HepG2 (cell line): Measurements from ENCODE around the gene PRRC2A. TPM values are rescaled to one million over a fixed set of nuclear protein-coding genes. Genes with fewer than 3 reads are reported as not detected.

Experiments
- ASH2L ChIP-seq: fragments of 300-600, 200-600 bp; sonication (generic); IDR thresholded peaks from 2 replicates; pipeline ENCODE4 v1.7.0; 2017; ENCODE audit warnings: low read depth, mild to moderate bottlenecking, moderate library complexity, mixed read lengths, low read length; ENCODE audit not compliant: insufficient read length
- BCL3 ChIP-seq: sonication (generic); formaldehyde crosslinking; IDR thresholded peaks from 2 replicates; pipeline ENCODE4 v1.5.1; 2020; ENCODE audit warnings: mild to moderate bottlenecking, missing genetic modification reagents, moderate library complexity
- CBX2 ChIP-seq, 2 experiments: fragments of 200-600 bp in 1 of 2; sonication (generic); formaldehyde crosslinking in 1 of 2; IDR thresholded peaks; 2 replicates each; pipeline versions ENCODE4 v1.7.0 to v1.8.1; 2018 to 2022; ENCODE audit warnings: low read depth in 2 of 2, low read length in 1 of 2, mild to moderate bottlenecking in 1 of 2, missing genetic modification reagents in 1 of 2
- CCDC6 ChIP-seq: sonication (generic); formaldehyde crosslinking; IDR thresholded peaks from 2 replicates; pipeline ENCODE4 v1.8.1; 2022; ENCODE audit warnings: mild to moderate bottlenecking, missing genetic modification reagents, moderate library complexity
- DMAP1 ChIP-seq: IDR thresholded peaks from 2 replicates; pipeline ENCODE4 v1.6.1; 2016
- MXI1 ChIP-seq: IDR thresholded peaks from 3 replicates; pipeline ENCODE4 v1.6.1; 2012; ENCODE audit warnings: low read depth, low read length, inconsistent platforms, borderline replicate concordance
- NBN ChIP-seq: fragments of 450-650 bp; conservative IDR thresholded peaks from 2 replicates; pipeline ENCODE4 v1.6.1; 2017
- POLR2G ChIP-seq: fragments of 200-400 bp; formaldehyde crosslinking; IDR thresholded peaks from 2 replicates; pipeline ENCODE4 v1.6.1; 2018; ENCODE audit warnings: mild to moderate bottlenecking, low read depth, low read length, moderate library complexity
- PRDM15 ChIP-seq: sonication (generic); formaldehyde crosslinking; IDR thresholded peaks from 2 replicates; pipeline ENCODE4 v1.4.0; 2020; ENCODE audit warnings: missing genetic modification reagents
- TCF7 ChIP-seq: sonication (generic); IDR thresholded peaks from 2 replicates; pipeline ENCODE4 v1.6.1; 2016; ENCODE audit warnings: antibody characterized with exemption, low read depth
- ZNF121 ChIP-seq: sonication (generic); formaldehyde crosslinking; IDR thresholded peaks from 2 replicates; pipeline ENCODE4 v1.5.0; 2020; ENCODE audit warnings: mild to moderate bottlenecking, missing genetic modification reagents
- ZNF230 ChIP-seq: sonication (generic); formaldehyde crosslinking; IDR thresholded peaks from 2 replicates; pipeline ENCODE4 v1.4.0; 2020; ENCODE audit warnings: mild to moderate bottlenecking, missing genetic modification reagents
- ZNF644 ChIP-seq: IDR thresholded peaks from 2 replicates; pipeline ENCODE4 v1.6.1; 2016; ENCODE audit warnings: low read depth
- ZNF670 ChIP-seq: sonication (generic); formaldehyde crosslinking; IDR thresholded peaks from 2 replicates; pipeline ENCODE4 v1.8.0; 2022; ENCODE audit warnings: mild to moderate bottlenecking, missing genetic modification reagents, borderline replicate concordance
- ZNF709 ChIP-seq: sonication (generic); formaldehyde crosslinking; IDR thresholded peaks from 2 replicates; pipeline ENCODE4 v1.5.0; 2020; ENCODE audit warnings: mild to moderate bottlenecking, missing genetic modification reagents
- ZNF772 ChIP-seq: sonication (generic); formaldehyde crosslinking; IDR thresholded peaks from 2 replicates; pipeline ENCODE4 v1.5.0; 2020; ENCODE audit warnings: mild to moderate bottlenecking, missing genetic modification reagents
- ZNF788 ChIP-seq: sonication (generic); formaldehyde crosslinking; IDR thresholded peaks from 2 replicates; pipeline ENCODE4 v1.5.0; 2020; ENCODE audit warnings: mild to moderate bottlenecking, missing genetic modification reagents, borderline replicate concordance
- ZSCAN20 ChIP-seq: sonication (generic); formaldehyde crosslinking; IDR thresholded peaks from 2 replicates; pipeline ENCODE4 v1.4.0; 2020; ENCODE audit warnings: missing genetic modification reagents, mild to moderate bottlenecking, borderline replicate concordance
- polyA plus RNA-seq, 8 experiments: library from polyadenylated mRNA; depleted of rRNA in 3 of 8; stranded (reverse) in 7 of 8; unstranded in 1 of 8; fragments of >200 nt; fragmentation: Illumina TruSeq in 4 of 8; extraction: Trizol in 4 of 8; gene quantifications; 2 replicates each; pipeline versions ENCODE4 v1.2.1 to v1.2.3, GENCODE V29; 2011 to 2016; ENCODE audit warnings: low read depth in 4 of 8, missing spikeins in 1 of 8, mixed read lengths in 1 of 8; ENCODE audit not compliant: insufficient read depth in 1 of 8
- total RNA-seq, 5 experiments: library from RNA; depleted of rRNA; stranded (reverse); fragments of >200 nt; fragmentation: Illumina TruSeq; extraction: Trizol; gene quantifications; 2 replicates each; pipeline ENCODE4 v1.2.3, GENCODE V29; 2016; ENCODE audit warnings: low read depth in 1 of 5
- TF ChIP-seq, protein P1 (sequence below): IDR thresholded peaks from 2 replicates; pipeline ENCODE4 v1.6.1; 2016; ENCODE audit warnings: missing biosample characterization, missing genetic modification reagents, low read depth

The PRRC2A gene
- total and polyA plus RNA-seq, 2 of the 13 experiments (the other 11 are each of a cell fraction or from before 2014, with no cell fraction given) = 38.9 to 47.4 TPM

DNA sequence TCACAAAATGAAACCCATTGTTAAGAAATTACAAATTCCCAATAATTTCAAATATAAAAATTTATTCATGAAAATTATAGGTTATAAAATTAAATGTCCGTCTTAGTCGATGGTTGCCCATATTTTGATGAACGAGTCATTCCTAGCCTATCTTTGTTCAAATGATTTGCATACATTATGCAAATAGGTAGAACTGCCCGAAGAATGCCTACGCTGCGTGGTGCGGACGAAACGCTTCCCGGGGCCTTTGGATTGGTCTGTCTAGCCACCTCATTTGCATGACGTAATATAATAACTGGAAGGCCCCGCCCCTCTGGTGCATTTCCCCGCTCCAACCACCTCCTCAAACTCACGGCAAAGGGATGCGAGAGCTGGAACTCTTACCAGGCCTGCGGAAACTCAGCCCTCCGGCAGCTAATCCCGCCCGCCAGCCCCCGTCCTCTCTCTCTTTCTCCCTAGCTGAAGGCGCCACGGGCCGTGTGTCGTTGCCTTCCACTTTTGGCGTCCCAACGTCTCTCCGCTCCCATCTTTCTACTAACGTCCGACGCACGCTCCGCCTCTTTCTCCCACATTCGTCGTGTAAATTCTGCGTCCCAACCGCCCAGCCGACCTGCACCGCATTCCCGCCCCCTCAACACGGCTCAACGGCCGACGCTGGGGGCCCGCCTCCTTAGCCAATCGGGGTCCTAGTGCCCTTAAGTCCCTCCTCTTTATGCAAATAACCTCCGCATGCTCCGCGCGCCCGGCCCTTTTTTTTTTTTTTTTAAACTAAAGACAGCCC is 520 bp upstream of the PRRC2A start (continued):
- TF ChIP-seq NBN (no peak), MXI1 (peak; percentile 73; the same call in 1 of the 3 replicates), ZNF788 (CRISPR knock-in tag) (peak; percentile 90; the same call in 1 of the 2 replicates), DMAP1 (CRISPR knock-in tag) (peak; percentile 43; the same call in 1 of the 2 replicates), ASH2L (peak; percentile 58), CCDC6 (CRISPR knock-in tag) (peak; percentile 91), ZNF670 (CRISPR knock-in tag) (0 out of 2 replicates have a peak, but pooled peaks have one; percentile 43), ZNF121 (0 out of 2 replicates have a peak, but pooled peaks have one; percentile 21), TCF7 (no peak), CBX2 (IDR thresholded peaks at IDR 0.05; ENCODE audit: low read depth, low read length) (no peak), CBX2 (CRISPR knock-in tag; IDR thresholded peaks at IDR 0.05; ENCODE audit: low read depth) (0 out of 2 replicates have a peak, but pooled peaks have one; percentile 68), ZNF772 (CRISPR knock-in tag) (peak; percentile 98), ZNF644 (CRISPR knock-in tag) (no peak), ZNF230 (CRISPR knock-in tag) (peak; percentile 51), ZSCAN20 (CRISPR knock-in tag) (0 out of 2 replicates have a peak, but pooled peaks have one; percentile 50), POLR2G (peak; percentile 89), BCL3 (0 out of 2 replicates have a peak, but pooled peaks have one; percentile 6), PRDM15 (CRISPR knock-in tag) (peak; percentile 33; the same call in 1 of the 2 replicates), ZNF709 (CRISPR knock-in tag) (0 out of 2 replicates have a peak, but pooled peaks have one; percentile 74)
- TF ChIP-seq, protein P1, sequence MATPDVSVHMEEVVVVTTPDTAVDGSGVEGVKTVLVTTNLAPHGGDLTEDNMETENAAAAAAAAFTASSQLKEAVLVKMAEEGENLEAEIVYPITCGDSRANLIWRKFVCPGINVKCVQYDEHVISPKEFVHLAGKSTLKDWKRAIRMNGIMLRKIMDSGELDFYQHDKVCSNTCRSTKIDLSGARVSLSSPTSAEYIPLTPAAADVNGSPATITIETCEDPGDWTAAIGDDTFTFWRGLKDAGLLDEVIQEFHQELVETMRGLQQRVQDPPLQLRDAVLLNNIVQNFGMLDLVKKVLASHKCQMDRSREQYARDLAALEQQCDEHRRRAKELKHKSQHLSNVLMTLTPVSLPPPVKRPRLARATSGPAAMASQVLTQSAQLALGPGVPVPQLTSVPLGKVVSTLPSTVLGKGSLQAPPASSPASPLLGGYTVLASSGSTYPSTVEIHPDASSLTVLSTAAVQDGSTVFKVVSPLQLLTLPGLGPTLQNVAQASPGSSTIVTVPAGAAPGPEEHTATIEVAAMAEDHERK = peak; percentile 84
